Dendritic cell treated with granulocyte-macrophage colony-stimulating factor and Interleukin-4, amounts not matched to agents 40 ng/mL and 50 ng/mL, for 4 days (primary cell): ENCODE data around the gene ARHGEF26.

ENCODE experiments used
- H3K27ac Mint-ChIP-seq: one replicate; pipeline ENCODE4 v1.8.0; 2022; ENCODE audit warnings: mild to moderate bottlenecking, mixed read lengths
- H3K27me3 Mint-ChIP-seq: one replicate; pipeline ENCODE4 v1.8.0; 2022; ENCODE audit warnings: mild to moderate bottlenecking, mixed read lengths
- H3K36me3 Mint-ChIP-seq: one replicate; pipeline ENCODE4 v1.8.0; 2022; ENCODE audit warnings: low read depth, mixed read lengths
- H3K4me1 Mint-ChIP-seq: one replicate; pipeline ENCODE4 v1.8.0; 2022; ENCODE audit warnings: low read depth, mixed read lengths
- H3K4me3 Mint-ChIP-seq: one replicate; pipeline ENCODE4 v1.8.0; 2022; ENCODE audit warnings: mild to moderate bottlenecking, moderate library complexity, mixed read lengths
- H3K9me3 Mint-ChIP-seq: one replicate; pipeline ENCODE4 v1.8.0; 2022; ENCODE audit warnings: mixed read lengths
- intact Hi-C: fragments of 100-400 bp; cut with micrococcal nuclease; formaldehyde crosslinking; loops from one replicate; pipeline ENCODE4 v1.15.0; 2022

ARHGEF26 gene

GRCh38 chr3:154101250-154101649 is 19.9 kb upstream of the ARHGEF26 start:
- intact Hi-C loops: no loop called here
- H3K4me1 Mint-ChIP-seq: no peaks in the 10 kb centered on the region
- H3K27ac Mint-ChIP-seq: no peak overlapping the region
- no peaks in the 10 kb centered on the region for H3K36me3 Mint-ChIP-seq
- no peak overlapping the region for H3K4me3 Mint-ChIP-seq
- H3K27me3 Mint-ChIP-seq: no peaks in the 10 kb centered on the region
- H3K9me3 Mint-ChIP-seq: no peaks in the 10 kb centered on the region

GRCh38 chr3:154102225-154102624 is 19.0 kb upstream of the ARHGEF26 start:
- H3K9me3 Mint-ChIP-seq: no peaks in the 10 kb centered on the region
- no peaks in the 10 kb centered on the region for H3K36me3 Mint-ChIP-seq
- no peak overlapping the region for H3K4me3 Mint-ChIP-seq
- intact Hi-C loops: no loop called here
- H3K27me3 Mint-ChIP-seq: no peaks in the 10 kb centered on the region
- no peaks in the 10 kb centered on the region for H3K4me1 Mint-ChIP-seq
- no peak overlapping the region for H3K27ac Mint-ChIP-seq

GRCh38 chr3:154105218-154105975 is 15.8 kb upstream of the ARHGEF26 start:
- no peak overlapping the region for H3K4me3 Mint-ChIP-seq
- no peak overlapping the region for H3K27ac Mint-ChIP-seq
- no peaks in the 10 kb centered on the region for H3K27me3 Mint-ChIP-seq
- intact Hi-C loops: no loop called here
- H3K4me1 Mint-ChIP-seq: no peaks in the 10 kb centered on the region
- no peaks in the 10 kb centered on the region for H3K36me3 Mint-ChIP-seq
- no peaks in the 10 kb centered on the region for H3K9me3 Mint-ChIP-seq

- H3K4me3 Mint-ChIP-seq: no peak overlapping the region
- no peaks in the 10 kb centered on the region for H3K36me3 Mint-ChIP-seq
- no peak overlapping the region for H3K27ac Mint-ChIP-seq
- H3K9me3 Mint-ChIP-seq: no peaks in the 10 kb centered on the region
- no peaks in the 10 kb centered on the region for H3K27me3 Mint-ChIP-seq
- intact Hi-C loops: no loop called here
- peaks cover 7% of the 10 kb centered on the region for H3K4me1 Mint-ChIP-seq
Observed at GRCh38 chr3:154111365-154111935, 9.7 kb upstream of the ARHGEF26 start.

- H3K27me3 Mint-ChIP-seq: no peaks in the 10 kb centered on the region
- no peak overlapping the region for H3K27ac Mint-ChIP-seq
- intact Hi-C loops: no loop called here
- H3K9me3 Mint-ChIP-seq: no peaks in the 10 kb centered on the region
- H3K4me1 Mint-ChIP-seq: peaks cover 7% of the 10 kb centered on the region
- no peak overlapping the region for H3K4me3 Mint-ChIP-seq
- H3K36me3 Mint-ChIP-seq: no peaks in the 10 kb centered on the region
Observed at GRCh38 chr3:154112146-154112852, 8.9 kb upstream of the ARHGEF26 start.

GRCh38 chr3:154113609-154114008 is 7.6 kb upstream of the ARHGEF26 start:
- H3K27ac Mint-ChIP-seq: no peak overlapping the region
- intact Hi-C loops: no loop called here
- peaks cover 7% of the 10 kb centered on the region for H3K4me1 Mint-ChIP-seq
- H3K27me3 Mint-ChIP-seq: peaks cover 3% of the 10 kb centered on the region
- H3K4me3 Mint-ChIP-seq: no peak overlapping the region
- no peaks in the 10 kb centered on the region for H3K9me3 Mint-ChIP-seq
- H3K36me3 Mint-ChIP-seq: no peaks in the 10 kb centered on the region

GRCh38 chr3:154115332-154115731 is 5.9 kb upstream of the ARHGEF26 start:
- Mint-ChIP-seq H3K9me3 (no peaks in the 10 kb centered on the region), H3K36me3 (no peaks in the 10 kb centered on the region), H3K4me1 (peaks cover 9% of the 10 kb centered on the region), H3K27ac (no peak overlapping the region), H3K27me3 (peaks cover 12% of the 10 kb centered on the region), H3K4me3 (no peak overlapping the region)
- intact Hi-C loops: no loop called here

GRCh38 chr3:154119951-154120350 is 1.2 kb upstream of the ARHGEF26 start:
- Mint-ChIP-seq H3K36me3 (no peaks in the 10 kb centered on the region), H3K4me1 (peaks cover 30% of the 10 kb centered on the region), H3K4me3 (no peak overlapping the region), H3K27ac (no peak overlapping the region), H3K27me3 (peaks cover 54% of the 10 kb centered on the region), H3K9me3 (no peaks in the 10 kb centered on the region)
- intact Hi-C loops: no loop called here

GRCh38 chr3:154121701-154122551 is 736 bp downstream of the ARHGEF26 start:
- peak overlapping the region; percentile 82 for H3K4me3 Mint-ChIP-seq
- intact Hi-C loops: no loop called here

GRCh38 chr3:154122552-154122911 is 1.3 kb downstream of the ARHGEF26 start:
- Mint-ChIP-seq H3K36me3 (no peaks in the 10 kb centered on the region), H3K4me1 (peaks cover 30% of the 10 kb centered on the region), H3K4me3 (peak overlapping the region; percentile 82), H3K9me3 (no peaks in the 10 kb centered on the region), H3K27me3 (peaks cover 54% of the 10 kb centered on the region), H3K27ac (no peak overlapping the region)
- intact Hi-C loops: no loop called here

More at GRCh38 chr3:154121701-154122551, 736 bp downstream of the ARHGEF26 start:
- peaks cover 54% of the 10 kb centered on the region for H3K27me3 Mint-ChIP-seq
- H3K36me3 Mint-ChIP-seq: no peaks in the 10 kb centered on the region
- H3K27ac Mint-ChIP-seq: peak overlapping the region; percentile 37
- H3K4me1 Mint-ChIP-seq: peaks cover 30% of the 10 kb centered on the region
- H3K9me3 Mint-ChIP-seq: no peaks in the 10 kb centered on the region

- H3K9me3 Mint-ChIP-seq: no peaks in the 10 kb centered on the region
- no peaks in the 10 kb centered on the region for H3K36me3 Mint-ChIP-seq
- H3K27me3 Mint-ChIP-seq: peaks cover 51% of the 10 kb centered on the region
- intact Hi-C loops: no loop called here
- H3K27ac Mint-ChIP-seq: no peak overlapping the region
- H3K4me3 Mint-ChIP-seq: peak overlapping the region; percentile 82
- peaks cover 30% of the 10 kb centered on the region for H3K4me1 Mint-ChIP-seq
Observed at GRCh38 chr3:154122912-154123559, 1.8 kb downstream of the ARHGEF26 start.

- H3K27ac Mint-ChIP-seq: no peak overlapping the region
- H3K4me3 Mint-ChIP-seq: no peak overlapping the region
- no peaks in the 10 kb centered on the region for H3K9me3 Mint-ChIP-seq
- no peaks in the 10 kb centered on the region for H3K36me3 Mint-ChIP-seq
- H3K27me3 Mint-ChIP-seq: peaks cover 51% of the 10 kb centered on the region
- intact Hi-C loops: no loop called here
- H3K4me1 Mint-ChIP-seq: peaks cover 30% of the 10 kb centered on the region
Observed at GRCh38 chr3:154123906-154124305, 2.7 kb downstream of the ARHGEF26 start.

GRCh38 chr3:154125378-154126030 is 4.3 kb downstream of the ARHGEF26 start:
- Mint-ChIP-seq H3K27ac (no peak overlapping the region), H3K4me3 (no peak overlapping the region), H3K9me3 (no peaks in the 10 kb centered on the region), H3K27me3 (peaks cover 41% of the 10 kb centered on the region), H3K4me1 (peaks cover 26% of the 10 kb centered on the region), H3K36me3 (no peaks in the 10 kb centered on the region)
- intact Hi-C loops: no loop called here
